SU-DHL-6 (cell line): ENCODE results near the gene ANKRD61.

Source experiments
- EZH2phosphoT487 ChIP-seq: fragments of 200-600 bp; sonication (generic), shearing (Covaris generic); conservative IDR thresholded peaks from 2 replicates; pipeline ENCODE4 v1.6.1; 2018; ENCODE audit warnings: mild to moderate bottlenecking, antibody characterized with exemption, low read length, moderate library complexity, mixed read lengths
- TF ChIP-seq, protein P1 (sequence below): fragments of 200-600 bp; sonication (generic); IDR thresholded peaks from one replicate; pipeline ENCODE4 v1.5.1; 2017; ENCODE audit warnings: antibody characterized with exemption, mild to moderate bottlenecking, low read length, moderate library complexity; ENCODE audit not compliant: insufficient read depth, poor library complexity, severe bottlenecking

DNA sequence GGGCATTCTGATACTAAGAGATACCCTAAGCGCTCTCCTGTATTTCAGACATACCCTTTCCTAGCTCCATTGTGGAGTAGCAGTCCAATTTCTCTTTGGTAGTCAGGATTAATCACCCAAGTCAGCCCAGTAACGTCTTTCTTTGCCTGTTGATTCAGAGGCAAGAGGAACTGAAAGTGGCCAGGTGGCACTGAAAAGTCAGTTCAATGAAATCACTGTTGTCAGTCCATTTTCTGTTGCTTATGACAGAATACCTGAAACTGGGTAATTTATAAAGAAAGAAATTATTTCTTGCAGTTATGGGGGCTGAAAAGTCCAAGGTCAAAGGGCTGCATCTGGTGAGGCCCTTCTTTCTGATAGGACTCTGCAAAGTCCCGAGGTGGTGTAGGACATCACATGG, 40.2 kb downstream of the ANKRD61 start:
- TF ChIP-seq, protein P1, sequence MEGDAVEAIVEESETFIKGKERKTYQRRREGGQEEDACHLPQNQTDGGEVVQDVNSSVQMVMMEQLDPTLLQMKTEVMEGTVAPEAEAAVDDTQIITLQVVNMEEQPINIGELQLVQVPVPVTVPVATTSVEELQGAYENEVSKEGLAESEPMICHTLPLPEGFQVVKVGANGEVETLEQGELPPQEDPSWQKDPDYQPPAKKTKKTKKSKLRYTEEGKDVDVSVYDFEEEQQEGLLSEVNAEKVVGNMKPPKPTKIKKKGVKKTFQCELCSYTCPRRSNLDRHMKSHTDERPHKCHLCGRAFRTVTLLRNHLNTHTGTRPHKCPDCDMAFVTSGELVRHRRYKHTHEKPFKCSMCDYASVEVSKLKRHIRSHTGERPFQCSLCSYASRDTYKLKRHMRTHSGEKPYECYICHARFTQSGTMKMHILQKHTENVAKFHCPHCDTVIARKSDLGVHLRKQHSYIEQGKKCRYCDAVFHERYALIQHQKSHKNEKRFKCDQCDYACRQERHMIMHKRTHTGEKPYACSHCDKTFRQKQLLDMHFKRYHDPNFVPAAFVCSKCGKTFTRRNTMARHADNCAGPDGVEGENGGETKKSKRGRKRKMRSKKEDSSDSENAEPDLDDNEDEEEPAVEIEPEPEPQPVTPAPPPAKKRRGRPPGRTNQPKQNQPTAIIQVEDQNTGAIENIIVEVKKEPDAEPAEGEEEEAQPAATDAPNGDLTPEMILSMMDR: no peak
- no peak for TF ChIP-seq EZH2phosphoT487
